ENCODE data around the gene MCHR2. TPM values are rescaled to one million over a fixed set of nuclear protein-coding genes. Genes with fewer than 3 reads are reported as not detected.
"Not testable (repeated sequence)": the region's sequence is repeated elsewhere in the genome, so short reads cannot be mapped to it uniquely, and the experiment has no call there.

The MCHR2 gene
- not detected in 2 replicates for total RNA-seq (2014; rRNA removed; shearing (Covaris generic))

- DNase-seq (ENCODE audit: low read depth): peak; percentile 5
These were observed at the start of gene MCHR2 for GRCh38 chr6:99993533-99994251. TSS of gene MCHR2 (minus strand) at chr6:99994223. CDS start at chr6:99956147, 38,076 bp downstream.

- DNase-seq (ENCODE audit: low read depth): not testable (repeated sequence)
These were observed 44.5 kb upstream of the MCHR2 start for GRCh38 chr6:100038546-100038945.

GRCh38 chr6:100035873-100036653 is 42.0 kb upstream of the MCHR2 start:
- peak; percentile 10 for DNase-seq (ENCODE audit: low read depth)

- no peak for DNase-seq (ENCODE audit: low read depth)
These were observed 29.8 kb upstream of the MCHR2 start for GRCh38 chr6:100023798-100024197.

GRCh38 chr6:100022847-100023246 is 28.8 kb upstream of the MCHR2 start:
- no peak for DNase-seq (ENCODE audit: low read depth)

GRCh38 chr6:100008857-100009256 is 14.8 kb upstream of the MCHR2 start:
- no peak for DNase-seq (ENCODE audit: low read depth)

GRCh38 chr6:100001915-100002388 is 7.9 kb upstream of the MCHR2 start:
- peak; percentile 51 for DNase-seq (ENCODE audit: low read depth)

- DNase-seq (ENCODE audit: low read depth): no peak
These were observed 3.1 kb upstream of the MCHR2 start for GRCh38 chr6:99997141-99997540.

GRCh38 chr6:99995916-99996315 is 1.9 kb upstream of the MCHR2 start:
- no peak for DNase-seq (ENCODE audit: low read depth)

GRCh38 chr6:99993146-99993532 is 884 bp downstream of the MCHR2 start:
- DNase-seq (ENCODE audit: low read depth): no peak

- no peak for DNase-seq (ENCODE audit: low read depth)
These were observed 2.1 kb downstream of the MCHR2 start for GRCh38 chr6:99991955-99992354.

- DNase-seq (ENCODE audit: low read depth): no peak
These were observed 13.3 kb downstream of the MCHR2 start for GRCh38 chr6:99980741-99981140.

- DNase-seq (ENCODE audit: low read depth): no peak
These were observed 14.1 kb downstream of the MCHR2 start for GRCh38 chr6:99979953-99980352.

GRCh38 chr6:99967052-99967451 is 27.0 kb downstream of the MCHR2 start:
- no peak for DNase-seq (ENCODE audit: low read depth)

GRCh38 chr6:99960027-99960426 is 34.0 kb downstream of the MCHR2 start:
- DNase-seq (ENCODE audit: low read depth): no peak

GRCh38 chr6:99951016-99951805 is 42.8 kb downstream of the MCHR2 start:
- no peak for DNase-seq (ENCODE audit: low read depth)

- DNase-seq (ENCODE audit: low read depth): no peak
These were observed 48.0 kb downstream of the MCHR2 start for GRCh38 chr6:99946005-99946404.

GRCh38 chr6:99943846-99944245 is 50.2 kb downstream of the MCHR2 start:
- no peak for DNase-seq (ENCODE audit: low read depth)

- DNase-seq (ENCODE audit: low read depth): no peak
These were observed 53.4 kb downstream of the MCHR2 start for GRCh38 chr6:99940582-99940981.

- no peak for DNase-seq (ENCODE audit: low read depth)
These were observed 60.9 kb downstream of the MCHR2 start for GRCh38 chr6:99933129-99933528.

- DNase-seq (ENCODE audit: low read depth): no peak
These were observed 81.4 kb downstream of the MCHR2 start for GRCh38 chr6:99912657-99913056.

All from Daoy (cell line).